ENCODE data around the gene DBNDD1.
A peak's percentile ranks its signal among the peaks of the same experiment; 100 is the strongest.

The DBNDD1 gene

DNA sequence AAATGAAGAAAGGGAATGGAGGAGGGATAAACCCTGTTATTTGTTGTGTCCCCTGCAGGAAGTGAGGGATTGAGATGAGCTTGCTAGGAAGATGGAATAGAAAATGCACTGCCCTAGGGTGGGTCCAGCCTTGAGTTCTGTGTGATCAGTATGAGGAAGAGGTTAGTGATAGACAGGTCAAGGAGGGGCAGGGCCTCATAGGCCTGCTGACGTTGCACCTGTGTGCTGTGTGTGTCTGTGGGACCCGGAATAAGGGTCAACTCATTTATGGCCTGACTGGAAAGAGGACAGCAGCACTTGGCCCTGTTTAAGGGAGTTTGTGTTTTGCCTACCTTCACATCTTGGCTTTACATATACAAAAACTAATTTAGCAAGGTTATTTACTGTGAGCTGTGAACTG lies 44.4 kb downstream of the DBNDD1 start:
- CTCF ChIA-PET: no interaction called here
- DNase-seq (ENCODE audit: extremely low spot score): no peak
- POLR2A ChIA-PET: interaction anchor here (1.0 kb wide), 2 partner anchors 8 to 101 kb away, joined by 3 read pairs; partner anchors contain the start of gene TCF25
- TF ChIP-seq, protein P1, sequence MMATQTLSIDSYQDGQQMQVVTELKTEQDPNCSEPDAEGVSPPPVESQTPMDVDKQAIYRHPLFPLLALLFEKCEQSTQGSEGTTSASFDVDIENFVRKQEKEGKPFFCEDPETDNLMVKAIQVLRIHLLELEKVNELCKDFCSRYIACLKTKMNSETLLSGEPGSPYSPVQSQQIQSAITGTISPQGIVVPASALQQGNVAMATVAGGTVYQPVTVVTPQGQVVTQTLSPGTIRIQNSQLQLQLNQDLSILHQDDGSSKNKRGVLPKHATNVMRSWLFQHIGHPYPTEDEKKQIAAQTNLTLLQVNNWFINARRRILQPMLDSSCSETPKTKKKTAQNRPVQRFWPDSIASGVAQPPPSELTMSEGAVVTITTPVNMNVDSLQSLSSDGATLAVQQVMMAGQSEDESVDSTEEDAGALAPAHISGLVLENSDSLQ (IDR thresholded peaks at IDR 0.05): no peak
- TF ChIP-seq ARNT (IDR thresholded peaks at IDR 0.05) (no peak), CTBP1 (IDR thresholded peaks at IDR 0.05; ENCODE audit: borderline replicate concordance) (no peak), SP1 (IDR thresholded peaks at IDR 0.05) (no peak), BHLHE40 (IDR thresholded peaks at IDR 0.05; ENCODE audit: borderline replicate concordance) (no peak), ELF4 (IDR thresholded peaks at IDR 0.05) (no peak), SUZ12 (IDR thresholded peaks at IDR 0.05) (no peak), L3MBTL2 (conservative IDR thresholded peaks at IDR 0.05) (no peak), FOXA1 (IDR thresholded peaks at IDR 0.05) (no peak), TARDBP (IDR thresholded peaks at IDR 0.05) (no peak), ZNF384 (IDR thresholded peaks at IDR 0.05) (no peak), FOXM1 (IDR thresholded peaks at IDR 0.05; ENCODE audit: borderline replicate concordance) (no peak), FOXK2 (IDR thresholded peaks at IDR 0.05) (no peak), NFRKB (IDR thresholded peaks at IDR 0.05) (no peak), LEF1 (IDR thresholded peaks at IDR 0.05; ENCODE audit: borderline replicate concordance) (no peak), HDGF (IDR thresholded peaks at IDR 0.05; ENCODE audit: borderline replicate concordance) (no peak)

DNA sequence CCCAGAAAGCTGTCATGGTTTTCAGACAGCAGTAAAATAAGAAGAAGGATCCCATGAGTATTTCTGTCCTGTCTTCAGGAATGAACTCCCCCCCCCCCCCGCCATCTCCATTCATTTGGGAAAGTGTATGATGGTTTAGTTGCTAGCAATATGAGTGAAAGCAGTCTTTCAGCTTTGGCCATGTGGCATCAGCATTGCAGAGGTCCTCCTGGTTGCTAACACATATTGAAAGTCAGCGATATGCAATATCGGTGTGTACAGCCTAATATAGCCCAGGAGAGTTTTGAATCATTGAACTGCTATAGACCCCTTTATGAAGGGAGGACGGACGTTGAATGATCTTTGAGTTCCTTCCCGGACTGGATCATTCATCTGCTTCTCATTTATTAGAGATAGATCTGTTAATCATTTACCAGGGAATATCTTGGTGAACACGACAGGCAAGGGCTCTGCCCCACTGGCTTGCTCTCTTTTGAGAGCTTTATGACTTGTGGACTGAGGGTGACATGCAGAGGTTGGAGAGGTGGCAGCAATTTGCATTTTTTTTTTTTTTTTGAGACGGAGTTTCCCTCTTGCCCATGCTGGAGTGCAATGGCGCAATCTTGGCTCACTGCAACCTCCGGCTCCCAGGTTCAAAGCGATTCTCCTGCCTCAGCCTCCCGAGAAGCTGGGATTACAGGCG lies 45.5 kb downstream of the DBNDD1 start:
- CTCF ChIA-PET: no interaction called here
- POLR2A ChIA-PET: interaction anchor here (0.8 to 3.0 kb wide), 11 partner anchors 8 to 100 kb away, joined by 3 to 12 read pairs (median 5); partner anchors contain the start of genes TCF25 and TUBB3
- TF ChIP-seq ARNT (IDR thresholded peaks at IDR 0.05) (no peak), HDGF (IDR thresholded peaks at IDR 0.05; ENCODE audit: borderline replicate concordance) (no peak), ZNF384 (IDR thresholded peaks at IDR 0.05) (no peak), FOXM1 (IDR thresholded peaks at IDR 0.05; ENCODE audit: borderline replicate concordance) (no peak), ELF4 (IDR thresholded peaks at IDR 0.05) (no peak), NFRKB (IDR thresholded peaks at IDR 0.05) (no peak), FOXA1 (IDR thresholded peaks at IDR 0.05) (no peak), TARDBP (IDR thresholded peaks at IDR 0.05) (no peak), LEF1 (IDR thresholded peaks at IDR 0.05; ENCODE audit: borderline replicate concordance) (no peak)
- no peak for DNase-seq (ENCODE audit: extremely low spot score)

DNA sequence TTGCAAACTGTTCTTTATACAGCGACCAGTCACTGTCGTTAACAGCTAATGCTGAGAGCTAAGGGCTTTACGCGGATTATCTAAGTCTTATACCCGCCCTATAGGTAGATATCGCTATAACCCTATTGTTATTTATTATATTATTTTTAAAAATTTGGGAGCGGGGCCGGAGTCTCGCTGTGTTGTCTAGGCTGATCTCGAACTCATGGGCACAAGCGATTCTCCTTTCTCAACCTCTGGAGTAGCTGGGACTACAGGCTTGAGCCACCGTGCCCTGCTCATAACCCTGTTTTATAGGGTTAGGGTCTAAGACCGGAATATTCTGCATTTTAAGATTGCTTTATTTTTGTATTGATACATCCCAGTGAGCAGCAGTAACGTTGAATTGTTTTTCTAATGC lies 46.0 kb downstream of the DBNDD1 start:
- POLR2A ChIA-PET: interaction anchor here (0.8 to 3.0 kb wide), 19 partner anchors 9 to 73 kb away, joined by 3 to 12 read pairs (median 5); partner anchors contain the start of gene TUBB3

DNA sequence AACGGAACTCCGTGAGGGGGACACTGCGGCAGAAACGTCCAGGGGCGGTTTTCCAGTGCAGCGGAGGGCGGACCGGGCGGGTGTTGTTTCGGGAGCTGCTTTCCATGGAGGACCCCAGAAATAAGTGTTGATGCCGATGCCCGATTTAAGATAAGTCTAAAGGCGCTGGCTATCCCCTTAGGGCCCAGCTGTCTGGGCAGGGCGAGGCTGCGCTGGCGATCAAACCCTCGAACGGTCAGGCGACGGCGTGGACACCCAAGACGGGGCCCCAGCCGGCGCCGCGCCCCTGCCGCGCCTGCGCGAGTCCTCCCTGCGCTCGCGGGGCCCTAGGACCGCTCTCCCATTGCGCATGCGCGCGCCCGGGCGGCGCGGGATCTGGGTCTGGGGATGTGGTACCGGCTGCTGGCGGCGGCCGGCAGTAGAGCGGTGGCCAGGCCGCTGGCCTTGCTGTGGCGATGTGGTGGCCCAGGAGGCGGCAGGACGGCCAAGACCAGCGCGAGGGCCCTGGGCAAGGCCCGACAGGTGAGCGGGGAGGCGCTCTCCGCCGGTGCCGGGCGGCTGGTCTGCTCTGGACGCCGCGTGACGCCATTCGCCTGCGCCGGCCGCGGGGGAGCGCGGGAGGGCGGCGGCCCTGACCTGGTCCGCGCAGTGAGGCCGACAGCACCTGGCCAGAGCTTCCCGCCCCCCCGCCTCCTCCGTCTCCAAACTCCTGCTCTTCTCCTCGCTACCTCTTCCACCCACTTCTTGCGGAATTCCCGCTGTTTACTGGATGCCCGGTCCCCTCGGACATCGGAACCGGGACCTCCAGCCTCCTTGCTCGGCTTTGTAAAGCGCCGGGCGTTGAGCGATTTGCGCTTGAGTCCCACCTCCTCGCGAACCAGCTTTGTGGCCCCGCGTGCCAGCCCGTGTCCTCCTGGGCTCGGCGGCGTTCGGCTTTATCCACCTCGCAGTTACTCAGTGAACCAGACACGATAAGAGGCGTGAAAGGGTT lies 46.7 kb downstream of the DBNDD1 start:
- DNase-seq (ENCODE audit: extremely low spot score): peak; percentile 100
- CTCF ChIA-PET: interaction anchor here (0.9 kb wide), 1 partner anchor 112 kb away, joined by 3 read pairs; no protein-coding TSS in a partner anchor
- POLR2A ChIA-PET: interaction anchor here (0.8 to 3.0 kb wide), 20 partner anchors 8 to 74 kb away, joined by 3 to 12 read pairs (median 4); partner anchors contain the start of gene TUBB3

More for the DNA sequence above, 46.0 kb downstream of the DBNDD1 start:
- CTCF ChIA-PET: interaction anchor here (0.9 kb wide), 1 partner anchor 113 kb away, joined by 3 read pairs; no protein-coding TSS in a partner anchor
- TF ChIP-seq CTBP1 (IDR thresholded peaks at IDR 0.05; ENCODE audit: borderline replicate concordance): no peak
- no peak for TF ChIP-seq LEF1 (IDR thresholded peaks at IDR 0.05; ENCODE audit: borderline replicate concordance)
- no peak for TF ChIP-seq ELF4 (IDR thresholded peaks at IDR 0.05)
- no peak for TF ChIP-seq ARNT (IDR thresholded peaks at IDR 0.05)
- TF ChIP-seq FOXK2 (IDR thresholded peaks at IDR 0.05): no peak
- no peak for TF ChIP-seq HDGF (IDR thresholded peaks at IDR 0.05; ENCODE audit: borderline replicate concordance)
- no peak for TF ChIP-seq TARDBP (IDR thresholded peaks at IDR 0.05)
- no peak for TF ChIP-seq SUZ12 (IDR thresholded peaks at IDR 0.05)
- no peak for TF ChIP-seq FOXM1 (IDR thresholded peaks at IDR 0.05; ENCODE audit: borderline replicate concordance)
- TF ChIP-seq ZNF384 (IDR thresholded peaks at IDR 0.05): no peak
- no peak for TF ChIP-seq FOXA1 (IDR thresholded peaks at IDR 0.05)
- no peak for TF ChIP-seq BHLHE40 (IDR thresholded peaks at IDR 0.05; ENCODE audit: borderline replicate concordance)
- TF ChIP-seq, protein P1 (IDR thresholded peaks at IDR 0.05): no peak
- no peak for TF ChIP-seq SP1 (IDR thresholded peaks at IDR 0.05)
- no peak for TF ChIP-seq NFRKB (IDR thresholded peaks at IDR 0.05)
- no peak for DNase-seq (ENCODE audit: extremely low spot score)

DNA sequence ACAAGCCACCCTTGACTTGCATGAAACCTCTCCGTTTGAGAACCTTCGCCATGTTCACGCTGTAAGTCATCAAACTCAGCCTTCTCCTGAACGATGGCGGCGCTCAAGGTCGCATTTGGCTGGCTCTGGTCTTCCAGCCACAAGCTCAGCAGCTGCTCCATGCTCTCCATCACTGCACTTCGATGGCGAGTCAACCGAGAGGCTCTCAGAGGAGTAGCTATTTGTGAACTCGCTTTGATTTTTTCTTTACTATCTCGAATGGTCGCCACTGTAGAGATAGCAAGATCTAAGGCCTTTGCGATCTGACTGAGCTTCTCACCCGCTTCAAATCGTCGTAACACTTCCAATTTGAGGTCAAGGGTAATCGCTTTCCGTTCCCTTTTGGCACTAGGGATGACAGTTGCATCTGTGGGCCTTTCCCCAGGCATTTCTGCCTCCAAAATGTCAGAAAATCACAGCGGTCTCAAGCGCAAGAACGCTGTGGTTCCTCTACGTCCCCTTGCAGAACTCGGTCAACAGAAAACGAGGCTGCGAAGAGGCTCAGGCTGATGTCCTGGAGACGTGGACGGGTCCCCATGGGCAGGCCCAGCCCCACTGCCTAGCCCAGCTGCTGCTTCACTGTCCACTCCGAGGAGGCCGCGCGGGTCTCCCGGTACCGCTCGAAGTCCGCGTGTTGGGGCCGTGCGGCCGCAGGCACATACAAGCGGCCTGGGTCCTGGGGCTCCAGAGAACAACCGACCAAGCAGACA lies 47.6 kb downstream of the DBNDD1 start:
- ChIA-PET POLR2A (interaction anchor here (0.7 to 3.0 kb wide), 9 partner anchors 11 to 75 kb away, joined by 3 to 10 read pairs (median 5); no protein-coding TSS in a partner anchor), CTCF (no interaction called here)
- DNase-seq (ENCODE audit: extremely low spot score): no peak
- TF ChIP-seq L3MBTL2 (conservative IDR thresholded peaks at IDR 0.05): no peak
- TF ChIP-seq CTBP1 (IDR thresholded peaks at IDR 0.05; ENCODE audit: borderline replicate concordance): no peak

More for the DNA sequence above, 46.7 kb downstream of the DBNDD1 start:
- TF ChIP-seq L3MBTL2 (conservative IDR thresholded peaks at IDR 0.05) (peak; percentile 88), SUZ12 (IDR thresholded peaks at IDR 0.05) (no peak), HDGF (IDR thresholded peaks at IDR 0.05; ENCODE audit: borderline replicate concordance) (no peak), ELF4 (IDR thresholded peaks at IDR 0.05) (no peak), LEF1 (IDR thresholded peaks at IDR 0.05; ENCODE audit: borderline replicate concordance) (no peak), SP1 (IDR thresholded peaks at IDR 0.05) (no peak), BHLHE40 (IDR thresholded peaks at IDR 0.05; ENCODE audit: borderline replicate concordance) (no peak)
